IPS DF 6.9 (cell line): ENCODE results near the gene SLC7A5.

Experiments
- DNase-seq: peaks from one replicate; pipeline ENCODE4 v3.0.0-alpha.2; 2013; ENCODE audit warnings: low read depth, low spot score
- H3K27ac ChIP-seq: one replicate; pipeline ENCODE4 v1.5.1; 2013; ENCODE audit warnings: low read length, control low read depth
- H3K27me3 ChIP-seq: 2 replicates; pipeline ENCODE4 v1.6.1; 2013; ENCODE audit warnings: mild to moderate bottlenecking, low read length; ENCODE audit not compliant: control insufficient read depth, insufficient read depth
- H3K36me3 ChIP-seq: 2 replicates; pipeline ENCODE4 v1.6.1; 2013; ENCODE audit warnings: low read length; ENCODE audit not compliant: control insufficient read depth, insufficient read depth
- H3K4me1 ChIP-seq: 2 replicates; pipeline ENCODE4 v1.6.1; 2013; ENCODE audit warnings: low read length; ENCODE audit not compliant: control insufficient read depth, insufficient read depth
- H3K4me3 ChIP-seq: 2 replicates; pipeline ENCODE4 v1.5.1; 2013; ENCODE audit warnings: mild to moderate bottlenecking, low read length
- H3K9me3 ChIP-seq: 2 replicates; pipeline ENCODE4 v1.6.1; 2013; ENCODE audit warnings: low read length, inconsistent platforms; ENCODE audit not compliant: control insufficient read depth, insufficient read depth
- WGBS: extraction: QIAGEN DNeasy Blood & Tissue Kit; methylation state at CpG from one replicate; pipeline ENCODE4 v1.1.7; 2013; ENCODE audit warnings: mixed read lengths, missing lambda C conversion rate; ENCODE audit not compliant: insufficient read length, insufficient coverage; 5-methylcytosine and 5-hydroxymethylcytosine counted together

Gene SLC7A5

DNA sequence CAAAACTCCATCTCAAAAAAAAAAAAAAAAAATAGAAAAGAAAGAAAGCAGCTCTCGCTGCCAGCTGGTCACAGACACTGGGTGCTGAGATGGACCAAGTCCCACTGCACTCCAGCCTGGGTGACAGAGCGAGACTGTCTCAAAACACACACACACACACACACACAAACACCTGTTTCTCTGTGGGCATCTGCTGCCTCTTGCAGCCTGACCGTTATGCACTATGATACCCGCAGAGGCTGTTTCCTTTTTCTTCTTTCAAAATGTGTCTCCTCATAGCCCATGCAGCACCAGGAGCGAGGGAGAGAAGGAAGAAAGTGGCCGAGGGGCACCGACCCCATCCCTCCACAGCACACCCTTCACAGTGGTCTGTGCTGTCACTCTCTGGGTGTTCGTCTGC is 66.6 kb downstream of the SLC7A5 start:
- no peak overlapping the region for H3K27ac ChIP-seq
- H3K9me3 ChIP-seq = no peaks in the 10 kb centered on the region
- no peak for DNase-seq
- no CpG with 5 or more reads among the region's 8 CpGs for WGBS
- no peaks in the 10 kb centered on the region for H3K36me3 ChIP-seq
- H3K27me3 ChIP-seq = no peaks in the 10 kb centered on the region; the same call in 1 of the 2 replicates
- H3K4me3 ChIP-seq = no peak overlapping the region
- H3K4me1 ChIP-seq = no peaks in the 10 kb centered on the region

DNA sequence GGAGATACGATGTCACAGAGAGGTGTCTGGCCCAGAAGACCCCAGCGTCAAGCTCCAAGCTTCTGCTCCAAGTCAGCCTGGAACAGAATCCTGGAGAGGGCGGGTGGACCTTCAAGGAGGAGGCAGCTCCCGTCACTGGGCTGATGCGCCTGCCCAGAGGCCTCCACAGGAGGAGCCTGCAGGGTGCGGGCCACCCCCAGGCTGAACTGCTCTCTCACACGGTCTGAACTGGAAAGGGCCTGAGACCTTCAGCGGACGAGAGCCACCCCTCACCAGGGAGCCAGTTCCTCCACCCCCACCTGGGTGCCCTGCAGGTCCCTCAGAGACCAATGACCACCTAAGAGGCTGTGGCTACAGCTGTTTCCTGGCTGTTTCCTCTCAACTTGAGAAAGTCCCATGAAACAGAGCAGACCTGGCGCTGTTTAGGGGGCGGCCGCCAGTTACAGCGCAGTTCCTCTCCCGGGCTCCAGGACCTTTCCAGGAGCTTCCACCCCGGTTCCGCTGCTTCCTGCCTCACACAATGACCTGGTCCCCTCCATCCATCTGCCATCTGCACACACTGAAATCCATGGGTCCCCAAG is 67.5 kb downstream of the SLC7A5 start:
- no CpG with 5 or more reads among the region's 16 CpGs for WGBS
- no peak for DNase-seq
- H3K4me1 ChIP-seq = no peaks in the 10 kb centered on the region
- H3K9me3 ChIP-seq = no peaks in the 10 kb centered on the region
- no peaks in the 10 kb centered on the region for H3K36me3 ChIP-seq
- H3K4me3 ChIP-seq = no peak overlapping the region
- no peaks in the 10 kb centered on the region; the same call in 1 of the 2 replicates for H3K27me3 ChIP-seq
- H3K27ac ChIP-seq = no peak overlapping the region

DNA sequence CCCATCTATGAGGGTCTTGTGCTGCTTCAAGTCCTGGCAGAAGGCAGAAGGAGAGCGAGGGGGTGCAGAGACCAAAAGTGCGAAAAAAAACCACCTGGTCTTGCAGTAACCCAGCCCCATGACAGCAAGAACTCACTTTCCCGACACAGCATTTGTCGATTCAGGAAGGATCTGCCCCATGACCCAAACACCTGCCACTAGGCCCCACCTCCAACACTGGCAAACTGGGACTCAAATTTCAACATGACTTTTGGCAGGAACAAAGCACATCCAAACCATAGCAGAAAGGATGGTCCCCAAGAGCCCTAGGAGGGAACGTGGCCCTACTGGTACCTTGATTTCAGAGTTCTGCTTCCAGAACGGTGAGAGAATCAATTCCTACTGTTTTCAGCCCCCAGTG is 68.8 kb downstream of the SLC7A5 start:
- no CpG with 5 or more reads among the region's 6 CpGs for WGBS
- Histone ChIP-seq H3K4me3 (no peak overlapping the region), H3K27me3 (no peaks in the 10 kb centered on the region; the same call in 1 of the 2 replicates), H3K4me1 (no peaks in the 10 kb centered on the region), H3K9me3 (no peaks in the 10 kb centered on the region), H3K36me3 (no peaks in the 10 kb centered on the region), H3K27ac (no peak overlapping the region)
- no peak for DNase-seq

DNA sequence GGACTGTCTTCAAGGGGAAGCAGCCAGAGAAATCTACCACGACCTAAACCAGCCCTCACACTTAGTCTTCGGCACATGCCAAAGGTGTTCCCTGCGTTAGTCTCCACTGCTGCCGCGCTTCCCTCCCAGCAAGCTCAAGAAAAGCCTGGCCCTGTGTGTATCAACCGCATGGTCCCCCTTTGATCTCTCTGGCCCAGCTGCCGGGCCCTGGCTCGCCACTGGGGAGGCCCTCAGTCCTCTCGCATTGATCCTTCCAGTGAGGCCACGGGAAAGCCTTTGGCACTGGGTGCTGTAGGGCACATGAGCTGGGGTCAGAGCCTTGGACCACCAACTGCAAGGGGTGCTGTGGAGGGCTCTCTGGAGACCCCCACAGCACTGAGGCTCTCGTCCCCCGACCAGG is 74.0 kb downstream of the SLC7A5 start:
- no peak overlapping the region for H3K27ac ChIP-seq
- no peaks in the 10 kb centered on the region for H3K27me3 ChIP-seq
- H3K4me1 ChIP-seq = no peaks in the 10 kb centered on the region
- no peaks in the 10 kb centered on the region for H3K36me3 ChIP-seq
- DNase-seq = no peak
- no CpG with 5 or more reads among the region's 12 CpGs for WGBS
- H3K4me3 ChIP-seq = no peak overlapping the region
- H3K9me3 ChIP-seq = no peaks in the 10 kb centered on the region

DNA sequence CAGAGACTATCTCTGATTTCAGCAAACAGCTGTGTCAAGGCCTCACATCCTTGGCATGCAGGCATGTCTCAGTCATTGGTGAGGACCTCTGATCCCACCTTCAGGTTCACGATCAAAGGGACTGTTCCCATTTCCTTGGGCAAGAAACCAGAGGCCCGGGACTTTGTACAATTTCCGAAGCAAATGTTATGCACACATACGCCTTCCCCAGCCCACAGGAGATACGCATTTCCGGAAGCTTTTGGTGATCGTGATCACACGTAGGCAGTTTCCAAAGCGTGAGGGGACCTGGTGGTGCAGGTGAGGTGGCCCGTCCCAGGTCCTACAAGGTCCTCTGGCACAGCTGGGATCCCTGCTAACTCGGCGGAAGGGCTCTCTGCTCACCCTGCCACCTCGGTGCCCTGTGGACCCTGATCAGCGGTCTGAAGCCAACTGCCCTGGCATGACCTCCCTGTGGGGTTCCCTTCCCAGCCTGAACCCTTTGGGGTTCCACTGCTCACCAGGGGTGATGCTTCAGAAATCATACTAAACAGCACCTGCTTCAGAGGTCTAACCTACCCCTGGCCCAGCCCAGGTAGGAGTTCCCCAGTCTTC is 74.7 kb downstream of the SLC7A5 start:
- Histone ChIP-seq H3K27ac (no peak overlapping the region), H3K27me3 (no peaks in the 10 kb centered on the region), H3K4me1 (no peaks in the 10 kb centered on the region), H3K36me3 (no peaks in the 10 kb centered on the region), H3K4me3 (no peak overlapping the region), H3K9me3 (no peaks in the 10 kb centered on the region)
- no peak for DNase-seq
- WGBS = no CpG with 5 or more reads among the region's 14 CpGs

DNA sequence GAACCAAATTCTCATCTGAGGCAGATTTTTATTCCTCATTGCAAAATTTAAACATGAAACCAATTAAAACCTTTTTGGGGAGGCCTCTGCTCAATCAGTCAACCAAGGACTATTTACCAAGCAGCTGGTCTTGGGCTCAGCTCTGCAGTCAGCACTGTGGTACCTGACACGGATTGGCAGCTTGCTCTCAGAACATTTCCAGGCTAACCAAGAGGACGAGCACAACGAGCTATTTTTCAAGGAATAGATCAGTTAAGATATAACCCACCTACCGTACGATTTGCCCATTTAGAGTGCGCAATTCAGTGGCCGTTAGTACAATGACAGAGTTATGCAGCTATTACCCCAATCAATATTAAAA is 77.1 kb downstream of the SLC7A5 start:
- Histone ChIP-seq H3K36me3 (no peaks in the 10 kb centered on the region), H3K9me3 (no peaks in the 10 kb centered on the region), H3K27ac (no peak overlapping the region), H3K27me3 (no peaks in the 10 kb centered on the region), H3K4me3 (no peak overlapping the region), H3K4me1 (no peaks in the 10 kb centered on the region)
- DNase-seq = no peak
- no CpG with 5 or more reads among the region's 7 CpGs for WGBS

DNA sequence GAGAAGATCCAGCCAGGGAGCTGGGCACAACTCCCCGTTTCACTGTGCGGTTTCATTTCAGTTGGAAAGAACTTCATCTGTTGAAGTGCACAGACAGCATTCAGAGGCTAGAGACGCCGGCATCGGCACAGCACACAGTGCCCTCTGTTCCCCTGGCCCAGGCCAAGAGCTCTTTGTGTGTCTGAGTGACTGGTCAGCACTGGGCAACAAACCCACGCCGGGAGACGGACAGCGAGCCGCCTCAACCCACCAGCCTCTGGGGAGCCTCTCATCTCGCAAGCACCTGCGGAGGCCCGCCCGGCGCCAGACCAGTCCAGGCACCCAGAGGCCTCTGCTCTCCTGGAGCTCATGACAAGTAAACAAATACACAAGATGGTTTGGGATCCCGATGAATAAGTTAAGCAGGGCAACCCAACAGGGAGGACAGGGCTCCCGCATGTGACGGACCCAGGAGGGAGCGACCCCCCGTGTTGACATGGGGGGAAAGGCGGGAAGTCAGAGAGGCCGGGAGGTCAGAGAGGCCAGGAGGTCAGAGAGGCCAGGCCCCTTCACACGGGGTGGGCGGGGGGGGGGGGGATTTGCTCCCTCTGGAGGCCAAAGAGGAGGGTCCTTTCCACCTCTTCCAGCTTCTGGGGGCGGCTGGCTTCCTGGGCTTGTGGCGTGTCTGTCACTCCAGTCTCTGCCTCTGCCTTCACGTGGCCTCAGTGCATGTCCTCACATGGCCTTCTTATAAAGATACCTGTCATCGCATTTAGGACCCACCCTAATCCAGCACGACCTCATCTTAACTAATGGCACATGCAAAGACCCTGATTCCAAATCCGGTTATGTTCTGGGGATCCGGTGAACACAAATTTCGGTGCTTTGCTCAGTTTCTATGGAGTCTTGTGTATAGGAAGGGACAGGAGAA is 77.8 kb downstream of the SLC7A5 start:
- Histone ChIP-seq H3K4me1 (no peaks in the 10 kb centered on the region), H3K27me3 (no peaks in the 10 kb centered on the region), H3K4me3 (no peak overlapping the region), H3K9me3 (no peaks in the 10 kb centered on the region), H3K36me3 (no peaks in the 10 kb centered on the region), H3K27ac (no peak overlapping the region)
- no CpG with 5 or more reads among the region's 32 CpGs for WGBS
- no peak for DNase-seq

DNA sequence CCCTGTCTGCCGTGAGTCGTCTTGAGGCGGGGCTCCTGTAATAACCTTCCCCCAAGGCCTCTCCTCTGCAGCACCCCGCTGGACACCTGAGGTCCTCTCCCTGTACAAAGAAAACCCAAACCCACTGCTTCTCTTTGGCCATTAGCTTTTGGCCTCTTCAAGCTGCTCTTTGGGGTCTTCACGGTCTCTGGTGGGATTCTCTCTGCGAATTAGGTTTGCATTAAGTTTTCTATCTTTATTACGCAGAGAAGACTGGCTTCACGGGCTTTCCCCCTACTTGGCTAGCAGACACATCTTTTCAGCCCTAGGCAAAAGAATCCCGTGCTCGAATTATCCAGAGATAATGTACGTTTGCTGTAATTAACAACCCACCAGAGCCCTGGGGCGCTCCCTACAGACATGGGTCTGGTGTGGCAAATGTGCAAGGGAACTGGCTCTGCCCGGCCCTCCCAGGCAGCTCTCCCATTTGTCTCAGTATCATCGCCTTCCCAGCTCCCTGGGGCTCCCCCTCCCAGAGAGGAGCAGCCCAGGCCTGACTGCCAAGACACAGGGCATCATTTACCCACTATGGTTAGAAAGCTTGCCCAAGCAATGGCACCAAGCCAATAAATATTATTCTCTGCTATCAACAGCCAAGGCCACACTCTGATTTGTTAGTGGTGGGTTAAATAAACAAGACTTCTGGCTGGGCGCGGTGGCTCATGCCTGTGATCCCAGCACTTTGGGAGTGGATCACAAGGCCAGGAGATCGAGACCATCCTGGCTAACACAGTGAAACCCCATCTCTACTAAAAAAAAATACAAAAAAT is 78.8 kb downstream of the SLC7A5 start:
- H3K4me1 ChIP-seq = no peaks in the 10 kb centered on the region
- no peak overlapping the region for H3K4me3 ChIP-seq
- no CpG with 5 or more reads among the region's 17 CpGs for WGBS
- no peaks in the 10 kb centered on the region for H3K36me3 ChIP-seq
- no peak overlapping the region for H3K27ac ChIP-seq
- H3K27me3 ChIP-seq = no peaks in the 10 kb centered on the region
- DNase-seq = no peak
- H3K9me3 ChIP-seq = no peaks in the 10 kb centered on the region

DNA sequence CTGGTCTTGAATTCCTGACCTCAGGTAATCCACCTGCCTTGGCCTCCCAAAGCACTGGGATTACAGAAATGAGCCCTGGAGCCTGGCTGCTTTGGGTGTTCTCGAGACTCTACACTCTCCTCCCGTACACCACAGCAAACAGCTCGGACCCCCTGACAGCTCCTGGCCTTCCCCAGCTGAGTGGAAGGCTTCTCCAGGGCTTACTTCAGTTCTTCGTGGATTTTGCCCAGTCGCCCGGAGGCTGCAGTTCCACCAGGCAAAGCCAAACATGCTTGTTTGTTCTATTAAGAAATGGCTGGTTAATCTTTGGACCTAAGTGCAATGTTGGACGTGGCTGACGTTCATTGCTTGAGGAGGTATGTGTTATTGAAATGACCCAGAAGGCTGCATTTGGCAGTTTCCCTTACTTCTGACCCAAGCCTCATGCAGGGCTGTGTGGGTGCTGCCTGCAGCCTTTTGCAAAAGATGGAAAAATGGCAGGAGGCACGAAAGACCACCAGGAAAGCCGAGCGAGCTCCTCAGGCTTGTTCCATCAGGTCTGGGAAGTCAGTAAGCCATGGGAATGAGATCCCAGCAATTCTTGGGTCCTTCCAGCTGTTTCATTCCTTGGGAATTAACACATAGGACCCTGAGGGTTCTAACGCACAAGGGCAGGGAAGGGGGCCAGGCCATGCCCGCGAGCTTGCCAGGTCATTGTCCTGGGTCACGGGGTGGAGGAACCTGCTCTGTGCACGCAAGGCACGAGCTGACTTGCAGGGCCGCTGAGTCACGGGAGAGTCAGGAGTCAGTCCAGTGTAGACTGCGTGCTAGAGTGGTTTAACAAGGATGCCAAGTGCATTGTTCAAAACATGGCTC is 79.6 kb downstream of the SLC7A5 start:
- Histone ChIP-seq H3K4me3 (no peak overlapping the region), H3K27ac (no peak overlapping the region), H3K36me3 (no peaks in the 10 kb centered on the region), H3K9me3 (no peaks in the 10 kb centered on the region), H3K4me1 (no peaks in the 10 kb centered on the region), H3K27me3 (no peaks in the 10 kb centered on the region)
- no CpG with 5 or more reads among the region's 20 CpGs for WGBS
- no peak for DNase-seq
